CD14-positive monocyte (primary cell): ENCODE measurements around the gene MFGE8. TPM values are rescaled to one million over a fixed set of nuclear protein-coding genes. Genes with fewer than 3 reads are reported as not detected.

Experiments used
- DNase-seq, 3 donors: peaks; one replicate each; pipeline ENCODE4 v3.0.0-alpha.2; 2011 to 2022
- H2AFZ ChIP-seq: 2 replicates; pipeline ENCODE4 v1.6.0; 2012; ENCODE audit warnings: mild to moderate bottlenecking, low read depth, low read length, inconsistent platforms; ENCODE audit not compliant: insufficient read depth, poor library complexity, severe bottlenecking
- H3K27ac ChIP-seq, 2 donors: 1 replicate in 1 of 2; 2 replicates in 1 of 2; pipeline ENCODE4 v1.5.1; 2012 to 2013; ENCODE audit warnings: low read length in 2 of 2, control low read depth in 1 of 2, inconsistent platforms in 1 of 2, low read depth in 1 of 2, mild to moderate bottlenecking in 1 of 2
- H3K27me3 ChIP-seq, 2 donors: one replicate each; pipeline versions ENCODE4 v1.6.0 to v1.6.1; 2011 to 2013; ENCODE audit warnings: low read length in 2 of 2; ENCODE audit not compliant: control insufficient read depth in 2 of 2, insufficient read depth in 2 of 2
- H3K36me3 ChIP-seq, 2 donors: replicated peaks in 1 of 2; 1 replicate in 1 of 2; 2 replicates in 1 of 2; pipeline versions ENCODE4 v1.5.1 to v1.6.1; 2012 to 2013; ENCODE audit warnings: low read length in 2 of 2, control low read depth in 1 of 2, inconsistent platforms in 1 of 2, mild to moderate bottlenecking in 1 of 2; ENCODE audit not compliant: insufficient read depth in 2 of 2, control insufficient read depth in 1 of 2
- H3K4me1 ChIP-seq, 2 donors: 1 replicate in 1 of 2; 2 replicates in 1 of 2; pipeline versions ENCODE4 v1.5.1 to v1.6.1; 2012 to 2013; ENCODE audit warnings: low read length in 2 of 2, control low read depth in 1 of 2, inconsistent platforms in 1 of 2, mild to moderate bottlenecking in 1 of 2, moderate library complexity in 1 of 2; ENCODE audit not compliant: insufficient read depth in 2 of 2, control insufficient read depth in 1 of 2
- H3K4me2 ChIP-seq: replicated peaks from 2 replicates; pipeline ENCODE3; 2012; ENCODE audit warnings: low read length, moderate library complexity, mild to moderate bottlenecking; ENCODE audit not compliant: poor library complexity, severe bottlenecking; ENCODE audit errors: extremely low read depth
- H3K4me3 ChIP-seq, 3 experiments: fragments of 200-600 bp in 1 of 3; sonication (generic) in 1 of 3; replicated peaks in 1 of 3; 1 replicate in 2 of 3; 2 replicates in 1 of 3; pipeline ENCODE4 v1.5.1; 2011 to 2013; ENCODE audit warnings: low read length in 3 of 3, mild to moderate bottlenecking in 3 of 3, control low read depth in 2 of 3, low read depth in 2 of 3, inconsistent platforms in 1 of 3, moderate library complexity in 1 of 3
- H3K79me2 ChIP-seq: 2 replicates; pipeline ENCODE4 v1.6.0; 2012; ENCODE audit warnings: mild to moderate bottlenecking, control low read depth, inconsistent platforms, low read length, moderate library complexity; ENCODE audit not compliant: insufficient read depth
- H3K9ac ChIP-seq: 2 replicates; pipeline ENCODE4 v1.6.0; 2017; ENCODE audit warnings: low read length, mild to moderate bottlenecking; ENCODE audit not compliant: insufficient read depth, poor library complexity, severe bottlenecking
- H3K9me3 ChIP-seq, 2 donors: replicated peaks in 1 of 2; 1 replicate in 1 of 2; 2 replicates in 1 of 2; pipeline versions ENCODE4 v1.5.1 to v1.6.1; 2012 to 2013; ENCODE audit warnings: low read length in 2 of 2, control low read depth in 1 of 2; ENCODE audit not compliant: control insufficient read depth in 1 of 2, insufficient read depth in 1 of 2
- H4K20me1 ChIP-seq: 2 replicates; pipeline ENCODE4 v1.6.0; 2012; ENCODE audit warnings: mild to moderate bottlenecking, low read length, control low read depth, moderate library complexity; ENCODE audit not compliant: insufficient read depth
- H3K27ac Mint-ChIP-seq, 7 donors: one replicate each; pipeline ENCODE4 v1.8.0; 2020; ENCODE audit warnings: mild to moderate bottlenecking in 7 of 7, mixed read lengths in 7 of 7, moderate library complexity in 6 of 7, inconsistent platforms in 2 of 7
- H3K27me3 Mint-ChIP-seq, 3 donors: one replicate each; pipeline ENCODE4 v1.8.0; 2021 to 2022; ENCODE audit warnings: low read depth in 3 of 3, mild to moderate bottlenecking in 3 of 3, mixed read lengths in 3 of 3, moderate library complexity in 3 of 3, inconsistent platforms in 1 of 3
- H3K36me3 Mint-ChIP-seq, 2 donors: one replicate each; pipeline ENCODE4 v1.8.0; 2020; ENCODE audit warnings: mixed read lengths in 2 of 2, inconsistent platforms in 1 of 2, mild to moderate bottlenecking in 1 of 2
- H3K4me1 Mint-ChIP-seq: one replicate; pipeline ENCODE4 v1.8.0; 2020; ENCODE audit warnings: mild to moderate bottlenecking, mixed read lengths
- H3K4me3 Mint-ChIP-seq, 2 donors: one replicate each; pipeline ENCODE4 v1.8.0; 2020; ENCODE audit warnings: mild to moderate bottlenecking in 2 of 2, mixed read lengths in 2 of 2, moderate library complexity in 1 of 2
- H3K9me3 Mint-ChIP-seq, 7 donors: one replicate each; pipeline ENCODE4 v1.8.0; 2020 to 2022; ENCODE audit warnings: mixed read lengths in 7 of 7, mild to moderate bottlenecking in 6 of 7, moderate library complexity in 6 of 7, inconsistent platforms in 2 of 7
- WGBS: methylation state at CpG from one replicate; pipeline ENCODE4 v1.1.5; 2013; ENCODE audit warnings: missing lambda C conversion rate; ENCODE audit not compliant: insufficient coverage; 5-methylcytosine and 5-hydroxymethylcytosine counted together
- intact Hi-C, 2 donors: fragments of 100-400 bp; cut with micrococcal nuclease; formaldehyde crosslinking; loops; one replicate each; pipeline versions ENCODE4 v1.15.0 to v1.15.1; 2023
- polyA plus RNA-seq, 3 donors: library from polyadenylated mRNA; depleted of rRNA in 1 of 3; unstranded in 2 of 3; stranded (reverse) in 1 of 3; fragments of 300-500 nt in 2 of 3; fragments of >200 nt in 1 of 3; fragmentation: Illumina TruSeq in 2 of 3; gene quantifications; 1 replicate in 2 of 3; 2 replicates in 1 of 3; pipeline ENCODE4 v1.2.3, GENCODE V29; 2012 to 2021
- TF ChIP-seq, protein P1 (sequence below): fragments of 200-600 bp; IDR thresholded peaks from one replicate; pipeline ENCODE4 v1.8.0; 2022; ENCODE audit warnings: antibody characterized with exemption, mild to moderate bottlenecking

Gene MFGE8
- polyA plus RNA-seq, 3 donors, result 2.7 TPM; not detected in 2

DNA sequence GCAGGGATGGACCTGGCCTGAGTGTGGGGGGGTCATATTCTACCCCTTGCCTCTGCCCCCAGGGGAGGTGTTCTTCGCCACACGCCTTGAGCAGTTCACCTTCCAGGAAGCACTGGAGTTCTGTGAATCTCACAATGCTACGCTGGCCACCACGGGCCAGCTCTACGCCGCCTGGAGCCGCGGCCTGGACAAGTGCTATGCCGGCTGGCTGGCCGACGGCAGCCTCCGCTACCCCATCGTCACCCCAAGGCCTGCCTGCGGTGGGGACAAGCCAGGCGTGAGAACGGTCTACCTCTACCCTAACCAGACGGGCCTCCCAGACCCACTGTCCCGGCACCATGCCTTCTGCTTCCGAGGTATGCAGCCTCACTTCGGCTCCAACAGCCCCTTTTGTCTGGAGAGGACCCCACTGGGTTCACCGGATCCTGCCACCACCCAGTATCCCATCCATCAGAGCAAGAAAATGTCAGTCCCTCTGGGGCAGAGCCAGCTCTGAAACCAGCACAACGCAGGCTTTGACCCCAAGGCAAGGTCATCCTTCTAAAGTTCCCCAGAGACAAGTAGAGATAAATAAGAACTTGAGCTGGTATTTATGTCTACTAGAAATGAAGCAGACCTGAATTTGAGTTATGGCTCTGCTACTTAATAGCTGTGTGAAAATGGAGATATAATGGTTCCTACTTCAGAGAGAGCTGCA is 63.7 kb downstream of the MFGE8 start:
- no peak overlapping the region for H3K27ac Mint-ChIP-seq
- no peak overlapping the region for H3K4me3 Mint-ChIP-seq
- intact Hi-C loops, result no loop called here

More for the DNA sequence above, 63.7 kb downstream of the MFGE8 start:
- no peak overlapping the region for H3K9ac ChIP-seq
- no peak overlapping the region for H3K4me2 ChIP-seq
- H3K27ac ChIP-seq, result no peak overlapping the region
- no peak for DNase-seq
- H3K27me3 ChIP-seq, result no peaks in the 10 kb centered on the region
- H2AFZ ChIP-seq, result no peak overlapping the region
- WGBS, result 94% methylated on average over 12 of the region's 22 CpGs
- Mint-ChIP-seq H3K4me1 (no peaks in the 10 kb centered on the region), H3K9me3 (peaks cover 0 to 6% (median 3%) of the 10 kb centered on the region in 7 donors), H3K36me3 (no peaks in the 10 kb centered on the region), H3K27me3 (peaks cover 1 to 8% (median 2%) of the 10 kb centered on the region in 3 donors)
- H3K79me2 ChIP-seq, result no peaks in the 10 kb centered on the region
- no peaks in the 10 kb centered on the region for H4K20me1 ChIP-seq
- H3K4me3 ChIP-seq, result no peak overlapping the region
- no peaks in the 10 kb centered on the region for H3K4me1 ChIP-seq
- H3K9me3 ChIP-seq, result peaks cover 4% of the 10 kb centered on the region in 2 donors
- no peaks in the 10 kb centered on the region for H3K36me3 ChIP-seq
- TF ChIP-seq, protein P1, sequence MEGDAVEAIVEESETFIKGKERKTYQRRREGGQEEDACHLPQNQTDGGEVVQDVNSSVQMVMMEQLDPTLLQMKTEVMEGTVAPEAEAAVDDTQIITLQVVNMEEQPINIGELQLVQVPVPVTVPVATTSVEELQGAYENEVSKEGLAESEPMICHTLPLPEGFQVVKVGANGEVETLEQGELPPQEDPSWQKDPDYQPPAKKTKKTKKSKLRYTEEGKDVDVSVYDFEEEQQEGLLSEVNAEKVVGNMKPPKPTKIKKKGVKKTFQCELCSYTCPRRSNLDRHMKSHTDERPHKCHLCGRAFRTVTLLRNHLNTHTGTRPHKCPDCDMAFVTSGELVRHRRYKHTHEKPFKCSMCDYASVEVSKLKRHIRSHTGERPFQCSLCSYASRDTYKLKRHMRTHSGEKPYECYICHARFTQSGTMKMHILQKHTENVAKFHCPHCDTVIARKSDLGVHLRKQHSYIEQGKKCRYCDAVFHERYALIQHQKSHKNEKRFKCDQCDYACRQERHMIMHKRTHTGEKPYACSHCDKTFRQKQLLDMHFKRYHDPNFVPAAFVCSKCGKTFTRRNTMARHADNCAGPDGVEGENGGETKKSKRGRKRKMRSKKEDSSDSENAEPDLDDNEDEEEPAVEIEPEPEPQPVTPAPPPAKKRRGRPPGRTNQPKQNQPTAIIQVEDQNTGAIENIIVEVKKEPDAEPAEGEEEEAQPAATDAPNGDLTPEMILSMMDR, result no peak

Other genes with a start within 250 kb of the MFGE8 start
- gene ACAN, start 109.9 kb downstream of the MFGE8 start, polyA plus RNA-seq, result not detected
- gene HAPLN3, start 17.8 kb downstream of the MFGE8 start, polyA plus RNA-seq, result 1 to 10 TPM in 1 of 3 donors, under 1 TPM in 2; 0.60 to 2.8 (median 0.65) TPM
- gene ABHD2, start 175.1 kb upstream of the MFGE8 start, polyA plus RNA-seq, result 10 to 100 TPM; 30.8 to 67.1 (median 37.3) TPM